WTC11 (cell line): ENCODE data around the gene TNRC6A. TPM values are rescaled to one million over a fixed set of nuclear protein-coding genes. Genes with fewer than 3 reads are reported as not detected.

Experiments used
- ATAC-seq: fragments of 200-7000 bp; cut with Tn5 transposase; 2 replicates; pipeline ENCODE4 v1.10.0; 2021; ENCODE audit warnings: mild to moderate bottlenecking, moderate library complexity
- CTCF ChIA-PET: fragments of 300-600 bp; sonication (Branson Sonifier 250); formaldehyde crosslinking; loops from one replicate; lab custom pipeline; 2021; ENCODE audit warnings: antibody characterized with exemption; lab: Charles Lee
- POLR2A ChIA-PET: fragments of 350-600 bp; sonication (Branson Sonifier 250); formaldehyde crosslinking; loops from one replicate; lab custom pipeline; 2021; ENCODE audit warnings: antibody characterized with exemption; lab: Charles Lee
- DNase-seq: peaks from one replicate; pipeline ENCODE4 v3.0.0; 2021; ENCODE audit warnings: low spot score
- H3K27ac Mint-ChIP-seq: 2 replicates; pipeline ENCODE4 v1.8.0; 2021; ENCODE audit warnings: mixed read lengths
- H3K27me3 Mint-ChIP-seq: 2 replicates; pipeline ENCODE4 v1.8.0; 2021; ENCODE audit warnings: low read depth, mild to moderate bottlenecking, moderate library complexity, mixed read lengths
- H3K36me3 Mint-ChIP-seq: 2 replicates; pipeline ENCODE4 v1.8.0; 2021; ENCODE audit warnings: mixed read lengths
- H3K4me1 Mint-ChIP-seq: 2 replicates; pipeline ENCODE4 v1.8.0; 2022; ENCODE audit warnings: mixed read lengths
- H3K4me3 Mint-ChIP-seq: 2 replicates; pipeline ENCODE4 v1.8.0; 2021; ENCODE audit warnings: mild to moderate bottlenecking, moderate library complexity, mixed read lengths
- H3K9me3 Mint-ChIP-seq: 2 replicates; pipeline ENCODE4 v1.8.0; 2021; ENCODE audit warnings: mixed read lengths
- ATF3 ChIP-seq: sonication (generic); formaldehyde crosslinking; conservative IDR thresholded peaks from 2 replicates; pipeline ENCODE4 v1.8.1; 2022; ENCODE audit warnings: mild to moderate bottlenecking, missing genetic modification reagents
- CTCF ChIP-seq: fragments of 200-600 bp; IDR thresholded peaks from 2 replicates; pipeline ENCODE4 v1.8.0; 2022; ENCODE audit warnings: antibody characterized with exemption
- ELF4 ChIP-seq: sonication (generic); formaldehyde crosslinking; IDR thresholded peaks from 2 replicates; pipeline ENCODE4 v1.8.1; 2022; ENCODE audit warnings: low read depth, mild to moderate bottlenecking, moderate library complexity, missing genetic modification reagents
- FOXP1 ChIP-seq: sonication (generic); formaldehyde crosslinking; IDR thresholded peaks from 2 replicates; pipeline ENCODE4 v1.8.0; 2022; ENCODE audit warnings: missing genetic modification reagents, mild to moderate bottlenecking, moderate library complexity, borderline replicate concordance
- MAX ChIP-seq: sonication (generic); formaldehyde crosslinking; IDR thresholded peaks from 2 replicates; pipeline ENCODE4 v1.8.0; 2022; ENCODE audit warnings: mild to moderate bottlenecking, missing genetic modification reagents
- MLX ChIP-seq: sonication (generic); formaldehyde crosslinking; IDR thresholded peaks from 2 replicates; pipeline ENCODE4 v1.8.1; 2023; ENCODE audit warnings: mild to moderate bottlenecking, missing genetic modification reagents, moderate library complexity
- MXD4 ChIP-seq: fragments of 250-450 bp; sonication (Bioruptor Pico); IDR thresholded peaks from 2 replicates; pipeline ENCODE4 v1.8.0; 2021; ENCODE audit warnings: mild to moderate bottlenecking, moderate library complexity, borderline replicate concordance
- MYBL2 ChIP-seq: sonication (generic); formaldehyde crosslinking; IDR thresholded peaks from 2 replicates; pipeline ENCODE4 v1.8.1; 2023; ENCODE audit warnings: mild to moderate bottlenecking, moderate library complexity, missing genetic modification reagents
- PREB ChIP-seq: sonication (generic); formaldehyde crosslinking; IDR thresholded peaks from 2 replicates; pipeline ENCODE4 v1.8.1; 2022; ENCODE audit warnings: mild to moderate bottlenecking, missing genetic modification reagents, moderate library complexity, borderline replicate concordance
- TCF7 ChIP-seq: sonication (generic); formaldehyde crosslinking; IDR thresholded peaks from 2 replicates; pipeline ENCODE4 v1.8.0; 2022; ENCODE audit warnings: mild to moderate bottlenecking, low read depth, missing genetic modification reagents, moderate library complexity
- TP53 ChIP-seq: sonication (generic); formaldehyde crosslinking; IDR thresholded peaks from 2 replicates; pipeline ENCODE4 v1.8.1; 2023; ENCODE audit warnings: mild to moderate bottlenecking, missing genetic modification reagents
- ZMAT4 ChIP-seq: fragments of 250-450 bp; sonication (Bioruptor Pico); IDR thresholded peaks from 2 replicates; pipeline ENCODE4 v1.9.0; 2021; ENCODE audit warnings: mild to moderate bottlenecking
- ZNF121 ChIP-seq: sonication (generic); formaldehyde crosslinking; IDR thresholded peaks from 2 replicates; pipeline ENCODE4 v1.8.0; 2023; ENCODE audit warnings: missing genetic modification reagents
- ZNF232 ChIP-seq: sonication (generic); formaldehyde crosslinking; IDR thresholded peaks from 2 replicates; pipeline ENCODE4 v1.8.0; 2022; ENCODE audit warnings: mild to moderate bottlenecking, missing genetic modification reagents
- ZNF263 ChIP-seq: sonication (generic); formaldehyde crosslinking; IDR thresholded peaks from 2 replicates; pipeline ENCODE4 v1.8.1; 2022; ENCODE audit warnings: low read depth, mild to moderate bottlenecking, moderate library complexity, missing genetic modification reagents
- ZNF317 ChIP-seq: sonication (generic); formaldehyde crosslinking; IDR thresholded peaks from 2 replicates; pipeline ENCODE4 v1.8.1; 2023; ENCODE audit warnings: low read depth, mild to moderate bottlenecking, moderate library complexity, missing genetic modification reagents, borderline replicate concordance
- ZNF512 ChIP-seq: sonication (generic); formaldehyde crosslinking; IDR thresholded peaks from 2 replicates; pipeline ENCODE4 v1.8.1; 2022; ENCODE audit warnings: missing genetic modification reagents, borderline replicate concordance
- ZNF532 ChIP-seq: fragments of 250-450 bp; sonication (Bioruptor Pico); IDR thresholded peaks from 2 replicates; pipeline ENCODE4 v1.9.0; 2021; ENCODE audit warnings: mild to moderate bottlenecking, borderline replicate concordance
- ZNF671 ChIP-seq: fragments of 250-450 bp; sonication (Bioruptor Pico); IDR thresholded peaks from 2 replicates; pipeline ENCODE4 v1.8.0; 2021; ENCODE audit warnings: mild to moderate bottlenecking
- total RNA-seq: library from RNA; stranded (reverse); gene quantifications from 3 replicates; pipeline ENCODE4 v1.2.3, GENCODE V29; 2021

The TNRC6A gene
- total RNA-seq, 1 experiment from 2014 or later: 86.3 TPM

GRCh38 chr16:24696699-24697098 is 32.8 kb upstream of the TNRC6A start:
- H3K4me3 Mint-ChIP-seq: no peak overlapping the region
- ATAC-seq: no peak
- no peak for TF ChIP-seq ZNF121
- no peak for DNase-seq
- H3K36me3 Mint-ChIP-seq: no peaks in the 10 kb centered on the region
- no peak overlapping the region for H3K27ac Mint-ChIP-seq
- no peaks in the 10 kb centered on the region; the same call in 1 of the 2 replicates for H3K27me3 Mint-ChIP-seq
- H3K9me3 Mint-ChIP-seq: peaks cover 6% of the 10 kb centered on the region
- POLR2A ChIA-PET: no interaction called here
- CTCF ChIA-PET: no interaction called here
- peaks cover 3% of the 10 kb centered on the region for H3K4me1 Mint-ChIP-seq

GRCh38 chr16:24698308-24698707 is 31.1 kb upstream of the TNRC6A start:
- no peak for ATAC-seq

More at GRCh38 chr16:24698308-24698707, 31.1 kb upstream of the TNRC6A start:
- no peaks in the 10 kb centered on the region for H3K36me3 Mint-ChIP-seq
- no peak overlapping the region for H3K27ac Mint-ChIP-seq
- no peak for DNase-seq
- POLR2A ChIA-PET: no interaction called here
- H3K4me1 Mint-ChIP-seq: peaks cover 4% of the 10 kb centered on the region
- peaks cover 6% of the 10 kb centered on the region for H3K9me3 Mint-ChIP-seq
- H3K4me3 Mint-ChIP-seq: no peak overlapping the region
- CTCF ChIA-PET: no interaction called here
- TF ChIP-seq PREB (CRISPR knock-in tag) (no peak), ELF4 (CRISPR knock-in tag) (no peak), TP53 (CRISPR knock-in tag) (no peak), MLX (CRISPR knock-in tag) (no peak), CTCF (no peak), FOXP1 (CRISPR knock-in tag) (no peak), ZNF317 (CRISPR knock-in tag) (no peak), TCF7 (CRISPR knock-in tag) (no peak), ZNF512 (no peak), ZNF671 (CRISPR knock-in tag) (no peak), MYBL2 (CRISPR knock-in tag) (no peak), ZMAT4 (CRISPR knock-in tag) (no peak), ZNF532 (CRISPR knock-in tag) (no peak), ZNF232 (CRISPR knock-in tag) (no peak), MXD4 (CRISPR knock-in tag) (no peak), ZNF263 (CRISPR knock-in tag) (no peak), ATF3 (CRISPR knock-in tag) (no peak), MAX (CRISPR knock-in tag) (no peak)
- H3K27me3 Mint-ChIP-seq: no peaks in the 10 kb centered on the region; the same call in 1 of the 2 replicates
